CD14-positive monocyte (primary cell): ENCODE results near the gene FAM240A. TPM values are rescaled to one million over a fixed set of nuclear protein-coding genes. Genes with fewer than 3 reads are reported as not detected.

Experiments
- DNase-seq, 3 donors: peaks; one replicate each; pipeline ENCODE4 v3.0.0-alpha.2; 2011 to 2022
- H2AFZ ChIP-seq: 2 replicates; pipeline ENCODE4 v1.6.0; 2012; ENCODE audit warnings: mild to moderate bottlenecking, low read depth, low read length, inconsistent platforms; ENCODE audit not compliant: insufficient read depth, poor library complexity, severe bottlenecking
- H3K27ac ChIP-seq, 2 donors: 1 replicate in 1 of 2; 2 replicates in 1 of 2; pipeline ENCODE4 v1.5.1; 2012 to 2013; ENCODE audit warnings: low read length in 2 of 2, control low read depth in 1 of 2, inconsistent platforms in 1 of 2, low read depth in 1 of 2, mild to moderate bottlenecking in 1 of 2
- H3K27me3 ChIP-seq, 2 donors: one replicate each; pipeline versions ENCODE4 v1.6.0 to v1.6.1; 2011 to 2013; ENCODE audit warnings: low read length in 2 of 2; ENCODE audit not compliant: control insufficient read depth in 2 of 2, insufficient read depth in 2 of 2
- H3K36me3 ChIP-seq, 2 donors: replicated peaks in 1 of 2; 1 replicate in 1 of 2; 2 replicates in 1 of 2; pipeline versions ENCODE4 v1.5.1 to v1.6.1; 2012 to 2013; ENCODE audit warnings: low read length in 2 of 2, control low read depth in 1 of 2, inconsistent platforms in 1 of 2, mild to moderate bottlenecking in 1 of 2; ENCODE audit not compliant: insufficient read depth in 2 of 2, control insufficient read depth in 1 of 2
- H3K4me1 ChIP-seq, 2 donors: 1 replicate in 1 of 2; 2 replicates in 1 of 2; pipeline versions ENCODE4 v1.5.1 to v1.6.1; 2012 to 2013; ENCODE audit warnings: low read length in 2 of 2, control low read depth in 1 of 2, inconsistent platforms in 1 of 2, mild to moderate bottlenecking in 1 of 2, moderate library complexity in 1 of 2; ENCODE audit not compliant: insufficient read depth in 2 of 2, control insufficient read depth in 1 of 2
- H3K4me2 ChIP-seq: replicated peaks from 2 replicates; pipeline ENCODE3; 2012; ENCODE audit warnings: low read length, moderate library complexity, mild to moderate bottlenecking; ENCODE audit not compliant: poor library complexity, severe bottlenecking; ENCODE audit errors: extremely low read depth
- H3K4me3 ChIP-seq, 3 experiments: fragments of 200-600 bp in 1 of 3; sonication (generic) in 1 of 3; replicated peaks in 1 of 3; 1 replicate in 2 of 3; 2 replicates in 1 of 3; pipeline ENCODE4 v1.5.1; 2011 to 2013; ENCODE audit warnings: low read length in 3 of 3, mild to moderate bottlenecking in 3 of 3, control low read depth in 2 of 3, low read depth in 2 of 3, inconsistent platforms in 1 of 3, moderate library complexity in 1 of 3
- H3K79me2 ChIP-seq: 2 replicates; pipeline ENCODE4 v1.6.0; 2012; ENCODE audit warnings: mild to moderate bottlenecking, control low read depth, inconsistent platforms, low read length, moderate library complexity; ENCODE audit not compliant: insufficient read depth
- H3K9ac ChIP-seq: 2 replicates; pipeline ENCODE4 v1.6.0; 2017; ENCODE audit warnings: low read length, mild to moderate bottlenecking; ENCODE audit not compliant: insufficient read depth, poor library complexity, severe bottlenecking
- H3K9me3 ChIP-seq, 2 donors: replicated peaks in 1 of 2; 1 replicate in 1 of 2; 2 replicates in 1 of 2; pipeline versions ENCODE4 v1.5.1 to v1.6.1; 2012 to 2013; ENCODE audit warnings: low read length in 2 of 2, control low read depth in 1 of 2; ENCODE audit not compliant: control insufficient read depth in 1 of 2, insufficient read depth in 1 of 2
- H4K20me1 ChIP-seq: 2 replicates; pipeline ENCODE4 v1.6.0; 2012; ENCODE audit warnings: mild to moderate bottlenecking, low read length, control low read depth, moderate library complexity; ENCODE audit not compliant: insufficient read depth
- H3K27ac Mint-ChIP-seq, 7 donors: one replicate each; pipeline ENCODE4 v1.8.0; 2020; ENCODE audit warnings: mild to moderate bottlenecking in 7 of 7, mixed read lengths in 7 of 7, moderate library complexity in 6 of 7, inconsistent platforms in 2 of 7
- H3K27me3 Mint-ChIP-seq, 3 donors: one replicate each; pipeline ENCODE4 v1.8.0; 2021 to 2022; ENCODE audit warnings: low read depth in 3 of 3, mild to moderate bottlenecking in 3 of 3, mixed read lengths in 3 of 3, moderate library complexity in 3 of 3, inconsistent platforms in 1 of 3
- H3K36me3 Mint-ChIP-seq, 2 donors: one replicate each; pipeline ENCODE4 v1.8.0; 2020; ENCODE audit warnings: mixed read lengths in 2 of 2, inconsistent platforms in 1 of 2, mild to moderate bottlenecking in 1 of 2
- H3K4me1 Mint-ChIP-seq: one replicate; pipeline ENCODE4 v1.8.0; 2020; ENCODE audit warnings: mild to moderate bottlenecking, mixed read lengths
- H3K4me3 Mint-ChIP-seq, 2 donors: one replicate each; pipeline ENCODE4 v1.8.0; 2020; ENCODE audit warnings: mild to moderate bottlenecking in 2 of 2, mixed read lengths in 2 of 2, moderate library complexity in 1 of 2
- H3K9me3 Mint-ChIP-seq, 7 donors: one replicate each; pipeline ENCODE4 v1.8.0; 2020 to 2022; ENCODE audit warnings: mixed read lengths in 7 of 7, mild to moderate bottlenecking in 6 of 7, moderate library complexity in 6 of 7, inconsistent platforms in 2 of 7
- WGBS: methylation state at CpG from one replicate; pipeline ENCODE4 v1.1.5; 2013; ENCODE audit warnings: missing lambda C conversion rate; ENCODE audit not compliant: insufficient coverage; 5-methylcytosine and 5-hydroxymethylcytosine counted together
- intact Hi-C, 2 donors: fragments of 100-400 bp; cut with micrococcal nuclease; formaldehyde crosslinking; loops; one replicate each; pipeline versions ENCODE4 v1.15.0 to v1.15.1; 2023
- polyA plus RNA-seq, 3 donors: library from polyadenylated mRNA; depleted of rRNA in 1 of 3; unstranded in 2 of 3; stranded (reverse) in 1 of 3; fragments of 300-500 nt in 2 of 3; fragments of >200 nt in 1 of 3; fragmentation: Illumina TruSeq in 2 of 3; gene quantifications; 1 replicate in 2 of 3; 2 replicates in 1 of 3; pipeline ENCODE4 v1.2.3, GENCODE V29; 2012 to 2021
- TF ChIP-seq, protein P1 (sequence below): fragments of 200-600 bp; IDR thresholded peaks from one replicate; pipeline ENCODE4 v1.8.0; 2022; ENCODE audit warnings: antibody characterized with exemption, mild to moderate bottlenecking

FAM240A gene
- polyA plus RNA-seq, 3 donors = not detected

- intact Hi-C loops = no loop called here
- Histone ChIP-seq H4K20me1 (no peaks in the 10 kb centered on the region), H3K4me2 (no peak overlapping the region), H3K9ac (no peak overlapping the region), H3K79me2 (no peaks in the 10 kb centered on the region), H3K36me3 (no peaks in the 10 kb centered on the region), H2AFZ (no peak overlapping the region), H3K4me3 (no peak overlapping the region), H3K27ac (no peak overlapping the region), H3K27me3 (no peaks in the 10 kb centered on the region), H3K4me1 (no peaks in the 10 kb centered on the region), H3K9me3 (no peaks in the 10 kb centered on the region)
- Mint-ChIP-seq H3K27me3 (peaks cover 1 to 6% (median 5%) of the 10 kb centered on the region in 3 donors), H3K27ac (no peak overlapping the region), H3K4me3 (no peak overlapping the region), H3K9me3 (no peaks in the 10 kb centered on the region), H3K4me1 (no peaks in the 10 kb centered on the region), H3K36me3 (no peaks in the 10 kb centered on the region)
- 90% methylated on average over 4 of the region's 8 CpGs for WGBS
- DNase-seq = no peak
- TF ChIP-seq, protein P1, sequence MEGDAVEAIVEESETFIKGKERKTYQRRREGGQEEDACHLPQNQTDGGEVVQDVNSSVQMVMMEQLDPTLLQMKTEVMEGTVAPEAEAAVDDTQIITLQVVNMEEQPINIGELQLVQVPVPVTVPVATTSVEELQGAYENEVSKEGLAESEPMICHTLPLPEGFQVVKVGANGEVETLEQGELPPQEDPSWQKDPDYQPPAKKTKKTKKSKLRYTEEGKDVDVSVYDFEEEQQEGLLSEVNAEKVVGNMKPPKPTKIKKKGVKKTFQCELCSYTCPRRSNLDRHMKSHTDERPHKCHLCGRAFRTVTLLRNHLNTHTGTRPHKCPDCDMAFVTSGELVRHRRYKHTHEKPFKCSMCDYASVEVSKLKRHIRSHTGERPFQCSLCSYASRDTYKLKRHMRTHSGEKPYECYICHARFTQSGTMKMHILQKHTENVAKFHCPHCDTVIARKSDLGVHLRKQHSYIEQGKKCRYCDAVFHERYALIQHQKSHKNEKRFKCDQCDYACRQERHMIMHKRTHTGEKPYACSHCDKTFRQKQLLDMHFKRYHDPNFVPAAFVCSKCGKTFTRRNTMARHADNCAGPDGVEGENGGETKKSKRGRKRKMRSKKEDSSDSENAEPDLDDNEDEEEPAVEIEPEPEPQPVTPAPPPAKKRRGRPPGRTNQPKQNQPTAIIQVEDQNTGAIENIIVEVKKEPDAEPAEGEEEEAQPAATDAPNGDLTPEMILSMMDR = no peak
These were observed 55.8 kb downstream of the FAM240A start for GRCh38 chr3:46668116-46668515.

- peaks cover 1 to 4% (median 2%) of the 10 kb centered on the region in 3 donors for H3K27me3 Mint-ChIP-seq
- H3K9me3 Mint-ChIP-seq = peaks cover 0 to 2% (median 0%) of the 10 kb centered on the region in 7 donors
- Histone ChIP-seq H3K9ac (no peak overlapping the region), H2AFZ (no peak overlapping the region), H3K4me1 (no peaks in the 10 kb centered on the region), H3K36me3 (no peaks in the 10 kb centered on the region), H3K4me2 (no peak overlapping the region), H3K27me3 (no peaks in the 10 kb centered on the region), H3K27ac (no peak overlapping the region), H3K79me2 (no peaks in the 10 kb centered on the region), H4K20me1 (no peaks in the 10 kb centered on the region), H3K9me3 (no peaks in the 10 kb centered on the region), H3K4me3 (no peak overlapping the region)
- TF ChIP-seq, protein P1 = no peak
- no peak overlapping the region for H3K4me3 Mint-ChIP-seq
- 80% methylated on average over 1 of the region's 2 CpGs for WGBS
- intact Hi-C loops = no loop called here
- no peak overlapping the region for H3K27ac Mint-ChIP-seq
- no peak for DNase-seq
- H3K36me3 Mint-ChIP-seq = no peaks in the 10 kb centered on the region
- no peaks in the 10 kb centered on the region for H3K4me1 Mint-ChIP-seq
These were observed 56.3 kb downstream of the FAM240A start for GRCh38 chr3:46668591-46668990.
